GM11168 (cell line): ENCODE results near the gene COTL1.

Experiments
- in situ Hi-C: fragments of 300-500 bp; cut with MboI; formaldehyde crosslinking; loops from one replicate; pipeline ENCODE4 v1.12.0; 2022; ENCODE audit warnings: low sequenced_read_pairs; ENCODE audit not compliant: unreplicated experiment

COTL1 gene

DNA sequence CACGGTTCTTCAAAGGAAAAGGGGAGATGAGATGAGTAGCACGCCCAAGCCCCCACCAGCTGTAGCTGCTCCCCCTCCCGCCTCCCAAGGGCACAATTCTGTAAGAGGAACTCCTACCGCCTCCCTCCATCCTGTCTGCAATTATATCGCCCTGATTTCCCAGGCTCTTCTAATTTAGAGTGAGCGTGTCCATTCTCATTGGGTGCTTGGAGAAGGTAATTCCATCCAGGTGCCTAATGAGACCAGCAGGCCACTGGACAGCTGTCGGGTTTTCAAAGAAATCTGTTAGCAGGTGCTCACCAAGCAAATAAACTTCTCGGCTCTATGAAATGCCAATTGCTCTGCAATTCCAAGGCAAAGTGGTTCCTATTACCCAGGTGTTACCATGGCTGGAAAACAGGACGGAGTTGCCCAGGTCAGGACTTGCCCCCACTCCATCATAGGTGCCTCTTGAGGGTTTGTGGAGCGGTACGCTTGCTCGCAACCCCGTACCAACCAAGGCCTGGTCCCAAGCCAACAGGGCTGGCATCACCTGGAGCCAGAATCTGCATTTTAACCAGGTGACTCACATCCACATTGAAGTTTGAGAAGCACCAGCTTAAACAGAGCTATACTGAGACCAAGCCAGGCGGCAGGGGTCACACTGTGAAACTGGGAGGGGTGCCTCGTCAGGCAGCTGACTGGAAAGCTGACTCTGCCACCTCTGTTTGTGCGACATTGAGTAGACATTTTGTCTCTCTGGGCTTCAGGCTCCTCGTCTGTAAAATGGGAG is 97.0 kb downstream of the COTL1 start:
- in situ Hi-C loops: loop anchor here (10.0 kb wide), 1 partner anchor 54 kb away; no protein-coding TSS in a partner anchor

DNA sequence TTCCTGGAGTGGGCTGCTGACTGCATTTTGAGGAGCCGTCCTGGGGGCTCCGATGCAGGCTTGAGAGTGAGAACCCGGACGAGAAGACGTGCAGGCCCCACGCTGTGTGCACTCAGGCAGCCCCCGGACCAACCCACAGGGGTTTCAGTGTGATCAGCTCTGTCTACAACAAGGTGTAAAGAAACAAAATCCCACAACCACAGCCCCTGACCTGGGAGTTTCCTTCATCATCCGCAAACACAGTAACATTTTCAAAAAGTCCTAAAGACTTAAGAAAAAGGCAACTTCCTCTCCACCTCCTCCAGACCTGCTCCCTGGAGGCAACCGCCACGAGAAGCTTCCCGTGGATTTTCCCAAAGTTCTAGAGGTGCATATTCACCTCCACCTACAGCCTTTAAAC is 98.0 kb downstream of the COTL1 start:
- in situ Hi-C loops: loop anchor here (10.0 kb wide), 2 partner anchors 55 to 225 kb away; no protein-coding TSS in a partner anchor

DNA sequence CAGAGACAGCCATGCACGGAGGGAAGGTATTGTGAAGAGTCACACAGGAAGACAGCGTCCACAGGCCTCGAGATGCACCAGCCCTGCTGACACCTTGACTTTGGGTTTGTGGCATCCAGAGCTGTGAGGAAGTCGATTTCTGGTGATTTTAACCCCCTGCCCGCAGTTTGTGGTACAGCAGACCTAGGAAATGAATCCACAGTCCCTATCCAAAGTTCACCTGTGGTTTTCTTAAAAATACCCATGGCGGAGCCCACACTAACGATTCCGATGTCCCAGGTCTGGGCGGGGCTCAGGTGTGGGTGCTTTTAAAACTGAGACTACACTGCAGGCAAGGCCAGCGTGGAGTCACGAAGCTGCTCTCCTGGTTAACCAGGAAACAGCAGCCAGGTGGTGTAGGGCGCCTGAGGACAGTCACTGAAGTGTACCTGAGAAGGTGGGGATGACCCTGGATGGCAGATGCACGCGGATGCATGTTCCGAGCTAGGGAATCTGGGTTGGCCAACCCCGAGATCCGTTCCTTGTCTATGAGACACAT is 99.0 kb downstream of the COTL1 start:
- in situ Hi-C loops: loop anchor here (10.0 kb wide), 1 partner anchor 226 kb away; no protein-coding TSS in a partner anchor

DNA sequence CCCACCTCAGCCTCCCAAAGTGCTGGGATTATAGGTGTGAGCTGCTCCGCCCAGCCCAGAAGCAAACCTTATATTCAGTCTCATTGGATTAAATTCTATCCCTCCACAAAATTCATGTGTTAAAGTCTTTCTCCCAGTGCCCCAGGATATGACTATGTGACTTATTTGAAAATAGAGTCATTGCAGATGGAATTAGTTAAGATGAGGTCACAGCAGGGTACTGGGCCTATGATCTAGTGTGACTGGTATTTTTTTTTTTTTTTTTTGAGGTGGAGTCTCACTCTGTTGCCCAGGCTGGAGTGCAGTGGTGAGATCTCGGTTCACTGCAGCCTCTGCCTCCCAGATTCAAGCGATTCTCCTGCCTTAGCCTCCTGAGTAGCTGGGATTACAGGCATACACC is 99.7 kb downstream of the COTL1 start:
- in situ Hi-C loops: loop anchor here (10.0 kb wide), 1 partner anchor 227 kb away; no protein-coding TSS in a partner anchor

DNA sequence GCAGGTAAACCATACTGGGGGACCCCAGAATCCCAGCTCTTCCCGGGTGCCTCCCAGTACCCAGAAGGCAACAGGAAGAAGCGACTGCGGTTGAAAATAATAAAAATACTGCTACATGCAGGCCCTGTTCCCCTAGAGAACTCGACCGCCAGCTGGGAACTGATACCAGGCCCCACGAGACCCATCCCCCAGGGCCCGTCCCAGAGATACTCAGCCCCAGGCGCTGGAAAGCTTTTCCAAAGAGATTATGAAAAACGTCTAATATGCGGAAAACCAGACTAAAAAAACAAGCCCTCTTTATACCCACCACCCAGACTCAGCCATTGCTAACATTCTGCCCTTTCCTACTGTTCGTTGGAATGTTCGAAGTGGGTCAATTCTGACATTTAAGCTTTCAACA is 100.5 kb downstream of the COTL1 start:
- in situ Hi-C loops: loop anchor here (10.0 kb wide), 1 partner anchor 227 kb away; no protein-coding TSS in a partner anchor
